Testis (tissue), 3 donors: ENCODE measurements around the gene TRIM63. TPM values are rescaled to one million over a fixed set of nuclear protein-coding genes. Genes with fewer than 3 reads are reported as not detected.
A peak's percentile ranks its signal among the peaks of the same experiment; 100 is the strongest.

ENCODE experiments used
- DNase-seq: peaks from one replicate; pipeline ENCODE4 v3.0.0-alpha.2; 2019
- H3K27ac ChIP-seq, 2 donors: fragments of 200-600 bp; sonication (generic); one replicate each; pipeline ENCODE4 v1.5.1; 2019
- H3K27me3 ChIP-seq: fragments of 200-600 bp; sonication (generic); one replicate; pipeline ENCODE4 v1.5.1; 2019
- H3K36me3 ChIP-seq: fragments of 200-600 bp; sonication (generic); one replicate; pipeline ENCODE4 v1.5.1; 2017; ENCODE audit warnings: low read depth; ENCODE audit errors: missing control alignments
- H3K4me1 ChIP-seq: fragments of 200-600 bp; sonication (generic); one replicate; pipeline ENCODE4 v1.5.1; 2019
- H3K4me3 ChIP-seq, 2 donors: fragments of 200-600 bp; sonication (generic); one replicate each; pipeline ENCODE4 v1.5.1; 2017 to 2019
- H3K9me3 ChIP-seq: fragments of 200-600 bp; sonication (generic); one replicate; pipeline ENCODE4 v1.5.1; 2017
- CTCF ChIP-seq, 3 experiments: fragments of 450-650 bp in 2 of 3; fragments of 200-600 bp in 1 of 3; sonication (generic) in 1 of 3; IDR thresholded peaks; one replicate each; pipeline ENCODE4 v1.5.1; 2016 to 2019; ENCODE audit warnings: antibody characterized with exemption in 3 of 3, mild to moderate bottlenecking in 2 of 3, moderate library complexity in 1 of 3
- POLR2A ChIP-seq: fragments of 450-650 bp; IDR thresholded peaks from one replicate; pipeline ENCODE4 v1.6.1; 2017; ENCODE audit warnings: antibody characterized with exemption, mild to moderate bottlenecking, moderate library complexity
- WGBS, 2 donors: methylation state at CpG; one replicate each; pipeline ENCODE4 v1.1.5; 2018; 5-methylcytosine and 5-hydroxymethylcytosine counted together
- intact Hi-C: fragments of 100-400 bp; cut with DNase I; formaldehyde crosslinking; loops from one replicate; pipeline ENCODE4 v1.15.1; 2023; ENCODE audit warnings: low total_unique reads
- polyA plus RNA-seq: library from polyadenylated mRNA; stranded (reverse); fragments of 350-450 nt; fragmentation: Illumina TruSeq; extraction: RNeasy Lipid Tissue Mini Kit (QIAGEN cat#74804); gene quantifications from one replicate; pipeline ENCODE4 v1.2.3, GENCODE V29; 2014; ENCODE audit warnings: low read depth, low replicate concordance; ENCODE audit not compliant: insufficient read depth
- total RNA-seq, 2 donors: library from RNA; depleted of rRNA; stranded (reverse); fragments of >200 nt; gene quantifications; one replicate each; pipeline ENCODE4 v1.2.3, GENCODE V29; 2016

The TRIM63 gene
- total and polyA plus RNA-seq, 3 donors from 2014 or later: 0.50 to 1.2 (median 0.71) TPM

GRCh38 chr1:26034504-26035202, 32.8 kb downstream of the TRIM63 start:
- Histone ChIP-seq H3K4me3 (peak overlapping the region; percentile 72 to 82), H3K27me3 (no peaks in the 10 kb centered on the region), H3K27ac (peak overlapping the region in 1 of 2 donors; percentile 89), H3K4me1 (peaks cover 14% of the 10 kb centered on the region), H3K36me3 (no peaks in the 10 kb centered on the region), H3K9me3 (no peaks in the 10 kb centered on the region)
- intact Hi-C loops: loop anchor here (10.0 kb wide), 1 partner anchor 110 kb away; no protein-coding TSS in a partner anchor
- no peak for DNase-seq
- 7 to 13% methylated on average over 12 to 15 of the region's 15 CpGs for WGBS, 2 donors
- TF ChIP-seq POLR2A: no peak
- TF ChIP-seq CTCF (IDR thresholded peaks at IDR 0.05): no peak

GRCh38 chr1:26032656-26033357, 34.6 kb downstream of the TRIM63 start:
- WGBS, 2 donors: 83 to 86% methylated on average over 12 of the region's 12 CpGs
- Histone ChIP-seq H3K27ac (no peak overlapping the region), H3K9me3 (no peaks in the 10 kb centered on the region), H3K36me3 (no peaks in the 10 kb centered on the region), H3K4me3 (no peak overlapping the region), H3K27me3 (no peaks in the 10 kb centered on the region), H3K4me1 (peaks cover 14% of the 10 kb centered on the region)
- intact Hi-C loops: loop anchor here (10.0 kb wide), 1 partner anchor 112 kb away; no protein-coding TSS in a partner anchor
- DNase-seq: no peak
- TF ChIP-seq POLR2A (no peak), CTCF (IDR thresholded peaks at IDR 0.05) (no peak)

- H3K36me3 ChIP-seq: no peaks in the 10 kb centered on the region
- H3K4me1 ChIP-seq: peaks cover 14% of the 10 kb centered on the region
- H3K27ac ChIP-seq: no peak overlapping the region
- WGBS, 2 donors: 79 to 80% methylated on average over 3 of the region's 3 CpGs
- no peak for DNase-seq
- H3K27me3 ChIP-seq: no peaks in the 10 kb centered on the region
- TF ChIP-seq CTCF (IDR thresholded peaks at IDR 0.05) (no peak), POLR2A (no peak)
- H3K9me3 ChIP-seq: no peaks in the 10 kb centered on the region
- H3K4me3 ChIP-seq: no peak overlapping the region
- intact Hi-C loops: loop anchor here (10.0 kb wide), 1 partner anchor 113 kb away; no protein-coding TSS in a partner anchor
These were observed 35.7 kb downstream of the TRIM63 start for GRCh38 chr1:26031611-26032220.

GRCh38 chr1:26031196-26031595, 36.2 kb downstream of the TRIM63 start:
- no peaks in the 10 kb centered on the region for H3K9me3 ChIP-seq
- peaks cover 9% of the 10 kb centered on the region for H3K4me1 ChIP-seq
- TF ChIP-seq POLR2A: no peak
- TF ChIP-seq CTCF (IDR thresholded peaks at IDR 0.05): no peak
- H3K27me3 ChIP-seq: no peaks in the 10 kb centered on the region
- H3K36me3 ChIP-seq: no peaks in the 10 kb centered on the region
- no peak for DNase-seq
- WGBS, 2 donors: 81 to 91% methylated on average over 4 of the region's 4 CpGs
- no peak overlapping the region for H3K4me3 ChIP-seq
- H3K27ac ChIP-seq: no peak overlapping the region
- intact Hi-C loops: loop anchor here (10.0 kb wide), 1 partner anchor 114 kb away; no protein-coding TSS in a partner anchor
